A549 (cell line): Measurements from ENCODE around the gene GNB1.

Experiments used
- CEBPB ChIP-seq, 2 experiments: fragments of >200 bp in 1 of 2; sonication (Bioruptor Twin) in 1 of 2; formaldehyde crosslinking in 1 of 2; IDR thresholded peaks; 2 replicates each; pipeline ENCODE4 v1.6.1; 2012 to 2016
- CTCF ChIP-seq: fragments of >200 bp; sonication (Bioruptor Twin); formaldehyde crosslinking; IDR thresholded peaks from 3 replicates; pipeline ENCODE4 v1.5.1; 2016
- EP300 ChIP-seq, 2 experiments: fragments of >200 bp; sonication (Bioruptor Twin); formaldehyde crosslinking; IDR thresholded peaks; 2 replicates in 1 of 2; 3 replicates in 1 of 2; pipeline ENCODE4 v1.6.1; 2016 to 2017
- ESRRA ChIP-seq: fragments of 150-350 bp; IDR thresholded peaks from 2 replicates; pipeline ENCODE4 v1.6.1; 2014; ENCODE audit warnings: mild to moderate bottlenecking, low read length, borderline replicate concordance
- GATA3 ChIP-seq: IDR thresholded peaks from 2 replicates; pipeline ENCODE4 v1.6.1; 2012; ENCODE audit warnings: borderline replicate concordance
- MAZ ChIP-seq: fragments of 150-350 bp; IDR thresholded peaks from 2 replicates; pipeline ENCODE4 v1.6.1; 2014; ENCODE audit warnings: antibody characterized with exemption, low read depth, low read length, borderline replicate concordance
- POLR2A ChIP-seq: IDR thresholded peaks from 2 replicates; pipeline ENCODE4 v1.6.1; 2012; ENCODE audit warnings: mild to moderate bottlenecking, low read length
- RAD21 ChIP-seq, 2 experiments: fragments of >200 bp in 1 of 2; sonication (Bioruptor Twin) in 1 of 2; formaldehyde crosslinking in 1 of 2; IDR thresholded peaks in 1 of 2; conservative IDR thresholded peaks in 1 of 2; 2 replicates in 1 of 2; 3 replicates in 1 of 2; pipeline ENCODE4 v1.6.1; 2012 to 2018; ENCODE audit warnings: inconsistent platforms in 1 of 2
- USF2 ChIP-seq: fragments of 450-650 bp; IDR thresholded peaks from 2 replicates; pipeline ENCODE4 v1.6.1; 2014; ENCODE audit warnings: antibody characterized with exemption
- ZFP36 ChIP-seq: fragments of 450-650 bp; IDR thresholded peaks from 2 replicates; pipeline ENCODE4 v1.6.1; 2014; ENCODE audit warnings: borderline replicate concordance; ENCODE audit not compliant: partially characterized antibody

DNA sequence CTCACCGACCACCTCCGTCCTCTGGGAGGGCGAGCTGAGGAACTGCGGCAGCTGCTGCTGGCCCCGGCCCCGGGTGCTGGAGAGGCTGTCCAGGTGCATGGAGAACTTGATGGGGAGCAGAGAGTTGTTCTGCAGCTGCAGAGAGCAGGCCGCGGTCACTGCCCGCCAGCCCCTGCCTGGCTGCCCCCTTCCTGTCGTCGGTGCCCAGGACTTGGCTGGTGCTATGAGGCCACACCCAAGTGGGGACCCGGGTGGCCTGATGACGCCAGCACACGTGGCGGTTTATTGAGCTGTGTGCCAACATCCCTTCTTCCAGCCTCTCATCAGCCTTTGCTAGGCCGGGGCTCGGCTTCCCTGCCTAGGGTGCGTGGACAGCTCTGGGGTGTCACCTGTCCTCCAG is 33.5 kb upstream of the GNB1 start:
- TF ChIP-seq USF2 (no peak), MAZ (no peak), ZFP36 (no peak), CTCF (no peak), GATA3 (no peak), RAD21 (conservative IDR thresholded peaks at IDR 0.05 in 1 of 2, IDR thresholded peaks at IDR 0.05 in 1 of 2) (no peak), CEBPB (IDR thresholded peaks at IDR 0.05) (no peak), ESRRA (no peak), POLR2A (no peak), EP300 (IDR thresholded peaks at IDR 0.05) (no peak)
